ENCODE results near the gene CFAP119. TPM values are rescaled to one million over a fixed set of nuclear protein-coding genes. Genes with fewer than 3 reads are reported as not detected.
A peak's percentile ranks its signal among the peaks of the same experiment; 100 is the strongest.

Gene CFAP119
- total and polyA plus RNA-seq, 7 donors = 0.82 to 11.9 (median 2.5) TPM; not detected in 1

- no peak for DNase-seq
- Histone ChIP-seq H3K27me3 (no peaks in the 10 kb centered on the region), H3K36me3 (peaks cover 15 to 33% (median 24%) of the 10 kb centered on the region in 4 donors), H3K4me3 (no peak overlapping the region), H3K27ac (peak overlapping the region in 3 of 4 donors; percentile 26 to 91 (median 87)), H3K9me3 (no peaks in the 10 kb centered on the region), H3K4me1 (peaks cover 0 to 28% (median 23%) of the 10 kb centered on the region in 4 donors)
- 85 to 93% methylated on average over 7 of the region's 7 CpGs for WGBS, 2 donors
- intact Hi-C loops (cut with DNase I) = no loop called here
- TF ChIP-seq POLR2A (IDR thresholded peaks at IDR 0.05) (no peak), POLR2AphosphoS5 (IDR thresholded peaks at IDR 0.05) (peak in 1 of 4 donors; percentile 7)
These were observed 15.9 kb upstream of the CFAP119 start for GRCh38 chr16:30777591-30778297.

GRCh38 chr16:30775392-30776188 lies 13.7 kb upstream of the CFAP119 start:
- peaks cover 0 to 28% (median 23%) of the 10 kb centered on the region in 4 donors for H3K4me1 ChIP-seq
- no peaks in the 10 kb centered on the region for H3K9me3 ChIP-seq
- TF ChIP-seq POLR2AphosphoS5 (IDR thresholded peaks at IDR 0.05) (peak; percentile 50 to 83 (median 76)), POLR2A (IDR thresholded peaks at IDR 0.05) (peak in 1 of 2 donors; percentile 11), EP300 (IDR thresholded peaks at IDR 0.05) (no peak)
- peak overlapping the region; percentile 87 to 91 (median 90) for H3K27ac ChIP-seq
- WGBS, 2 donors = 0% methylated on average over 81 of the region's 81 CpGs
- peaks cover 16 to 39% (median 32%) of the 10 kb centered on the region in 4 donors for H3K36me3 ChIP-seq
- DNase-seq = peak; percentile 91
- intact Hi-C loops (cut with DNase I) = no loop called here
- H3K27me3 ChIP-seq = no peaks in the 10 kb centered on the region
- H3K4me3 ChIP-seq = peak overlapping the region; percentile 59 to 84 (median 67)

GRCh38 chr16:30775131-30775391 lies 13.2 kb upstream of the CFAP119 start:
- Histone ChIP-seq H3K9me3 (no peaks in the 10 kb centered on the region), H3K27ac (peak overlapping the region; percentile 87 to 91 (median 90)), H3K4me3 (peak overlapping the region; percentile 59 to 84 (median 67)), H3K36me3 (peaks cover 21 to 44% (median 37%) of the 10 kb centered on the region in 4 donors), H3K4me1 (peaks cover 0 to 28% (median 23%) of the 10 kb centered on the region in 4 donors), H3K27me3 (no peaks in the 10 kb centered on the region)
- intact Hi-C loops (cut with DNase I) = no loop called here
- no peak for DNase-seq
- WGBS, 2 donors = 11 to 16% methylated on average over 15 of the region's 15 CpGs
- TF ChIP-seq POLR2AphosphoS5 (IDR thresholded peaks at IDR 0.05) (no peak), POLR2A (IDR thresholded peaks at IDR 0.05) (no peak), CTCF (IDR thresholded peaks at IDR 0.05) (no peak), EP300 (IDR thresholded peaks at IDR 0.05) (no peak)

GRCh38 chr16:30774367-30775130 lies 12.7 kb upstream of the CFAP119 start:
- Histone ChIP-seq H3K4me3 (peak overlapping the region; percentile 59 to 84 (median 67)), H3K4me1 (peaks cover 0 to 28% (median 23%) of the 10 kb centered on the region in 4 donors), H3K27me3 (no peaks in the 10 kb centered on the region), H3K36me3 (peaks cover 24 to 49% (median 42%) of the 10 kb centered on the region in 4 donors), H3K27ac (peak overlapping the region; percentile 87 to 91 (median 90)), H3K9me3 (no peaks in the 10 kb centered on the region)
- no peak for DNase-seq
- WGBS, 2 donors = 58 to 66% methylated on average over 8 of the region's 8 CpGs
- intact Hi-C loops (cut with DNase I) = no loop called here
- TF ChIP-seq CTCF (IDR thresholded peaks at IDR 0.05) = no peak
- TF ChIP-seq POLR2A (IDR thresholded peaks at IDR 0.05) = no peak
- TF ChIP-seq EP300 (IDR thresholded peaks at IDR 0.05) = no peak
- TF ChIP-seq POLR2AphosphoS5 (IDR thresholded peaks at IDR 0.05) = no peak

- no peak overlapping the region for H3K27ac ChIP-seq
- no peaks in the 10 kb centered on the region for H3K27me3 ChIP-seq
- peaks cover 31 to 57% (median 49%) of the 10 kb centered on the region in 4 donors for H3K36me3 ChIP-seq
- intact Hi-C loops (cut with DNase I) = no loop called here
- H3K4me1 ChIP-seq = peaks cover 0 to 28% (median 23%) of the 10 kb centered on the region in 4 donors
- no peak overlapping the region for H3K4me3 ChIP-seq
- H3K9me3 ChIP-seq = no peaks in the 10 kb centered on the region
- TF ChIP-seq POLR2A (IDR thresholded peaks at IDR 0.05) (no peak), POLR2AphosphoS5 (IDR thresholded peaks at IDR 0.05) (no peak), EP300 (IDR thresholded peaks at IDR 0.05) (no peak), CTCF (IDR thresholded peaks at IDR 0.05) (no peak)
- 85 to 90% methylated on average over 14 of the region's 14 CpGs for WGBS, 2 donors
- DNase-seq = no peak
These were observed 12.0 kb upstream of the CFAP119 start for GRCh38 chr16:30773826-30774225.

Data from sigmoid colon (tissue), 7 donors.